Stimulated activated CD4-positive, alpha-beta T cell treated with anti-CD3 and anti-CD28 coated beads, Interleukin-2, amount 100 ng/mL, for 24 hours (primary cell): ENCODE data around the gene RNF208.

Source experiments
- DNase-seq, 2 donors: peaks; one replicate each; pipeline ENCODE4 v3.0.0-alpha.2; 2020

RNF208 gene

DNA sequence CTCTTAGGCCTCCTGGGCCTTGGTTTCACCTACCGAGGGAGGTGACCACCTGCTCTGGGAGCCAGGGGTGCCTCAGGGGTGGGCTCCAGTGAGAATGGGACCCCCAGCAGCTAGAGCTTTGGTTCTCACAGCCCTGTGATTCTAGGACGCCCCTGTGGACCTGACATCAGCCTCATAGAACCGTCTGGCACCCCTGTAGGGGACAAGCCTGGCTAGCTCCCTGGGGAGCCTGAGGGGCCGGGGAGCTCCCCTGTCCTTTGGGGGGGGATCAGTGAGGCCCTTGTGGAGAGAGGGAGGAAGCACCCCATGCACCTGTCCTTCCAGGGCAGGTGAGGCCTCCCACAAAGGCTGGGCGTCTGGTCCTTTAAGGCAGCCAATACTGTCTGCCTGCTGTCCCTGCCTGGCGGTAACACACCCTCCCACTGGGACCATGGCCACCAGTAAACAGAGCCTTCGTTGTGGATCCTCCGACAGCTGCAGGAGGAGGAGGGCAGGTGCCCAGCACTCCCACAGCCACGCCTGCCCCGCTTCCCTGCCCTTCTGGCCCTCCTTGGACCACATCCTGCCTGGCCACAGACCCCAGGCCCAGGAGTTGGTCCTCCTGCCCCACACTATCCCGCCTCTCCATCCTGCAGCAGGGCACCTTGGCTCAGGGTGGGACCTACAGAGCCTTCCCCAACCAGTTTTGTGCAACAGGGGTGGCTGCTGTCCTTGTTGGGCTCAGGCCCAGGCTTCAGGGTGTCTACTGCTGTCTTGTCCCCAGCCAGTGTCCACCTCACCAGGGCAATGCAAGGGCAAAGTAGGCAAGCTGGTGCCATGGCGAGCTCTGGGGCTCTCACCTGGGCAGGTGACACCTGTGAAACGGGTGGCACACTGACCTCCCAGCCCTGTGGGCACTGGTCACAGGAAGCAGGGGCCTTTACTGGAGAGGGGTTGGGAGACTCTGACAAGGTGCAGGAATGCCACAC lies 16.0 kb upstream of the RNF208 start:
- DNase-seq, result no peak

DNA sequence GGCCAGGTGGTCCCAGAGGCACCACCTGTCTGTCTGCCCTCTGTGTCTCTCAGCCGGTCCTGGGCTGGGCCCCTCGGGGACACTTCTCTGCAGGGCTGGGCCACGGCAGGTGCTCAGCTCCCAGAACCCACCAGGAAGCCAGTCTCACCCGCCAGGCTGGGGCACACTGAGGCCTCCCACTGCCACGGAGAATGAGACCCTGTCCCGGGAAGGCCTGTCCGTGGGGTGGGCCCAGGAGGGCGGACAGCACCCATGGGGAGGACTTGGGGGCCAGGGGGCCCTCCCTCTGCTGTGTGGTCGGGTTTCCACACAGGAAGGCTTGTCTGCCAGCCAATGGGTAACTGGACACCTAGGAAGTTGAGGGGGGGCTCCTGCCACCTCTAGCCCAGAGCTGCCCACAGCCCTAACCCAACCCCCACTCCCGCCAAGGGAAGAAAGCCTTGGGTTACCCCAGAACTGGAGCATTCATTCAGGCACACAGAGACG lies 14.9 kb upstream of the RNF208 start:
- no peak for DNase-seq

DNA sequence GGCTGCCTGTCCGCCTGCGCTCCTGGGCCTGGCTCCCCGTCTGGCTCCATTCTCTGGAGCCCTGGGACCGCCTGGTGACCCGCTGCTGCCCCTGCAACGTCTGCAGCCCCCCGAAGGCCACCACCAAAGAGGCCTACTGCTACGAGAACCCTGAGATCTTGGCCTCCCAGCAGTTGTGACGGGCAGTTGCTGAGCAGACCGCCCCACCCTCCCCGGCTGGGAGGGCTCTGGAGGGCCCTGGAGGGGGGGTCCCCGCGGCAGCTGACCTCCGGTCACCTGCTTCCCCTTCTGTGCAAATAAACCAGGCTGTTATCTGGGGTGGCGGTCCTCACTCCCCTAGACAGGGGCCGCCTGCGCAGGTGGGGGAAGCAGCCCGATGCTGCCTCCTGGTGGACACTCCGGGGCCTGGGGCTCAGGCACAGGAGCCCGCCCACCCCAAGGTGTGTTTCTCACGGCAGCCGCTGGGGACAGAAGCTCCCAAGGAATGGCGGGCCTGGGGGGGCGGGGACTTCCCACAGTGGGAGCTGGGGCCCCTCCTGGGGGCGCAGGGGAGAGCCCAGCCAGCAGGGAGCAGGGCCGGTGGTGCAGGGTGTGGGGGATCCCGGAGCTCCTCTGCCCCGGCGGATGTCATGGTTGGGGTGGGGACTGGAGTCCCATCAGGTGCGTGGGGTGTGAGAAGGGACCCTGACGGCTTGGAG lies 14.3 kb upstream of the RNF208 start:
- DNase-seq, result peak; percentile 95 to 96

DNA sequence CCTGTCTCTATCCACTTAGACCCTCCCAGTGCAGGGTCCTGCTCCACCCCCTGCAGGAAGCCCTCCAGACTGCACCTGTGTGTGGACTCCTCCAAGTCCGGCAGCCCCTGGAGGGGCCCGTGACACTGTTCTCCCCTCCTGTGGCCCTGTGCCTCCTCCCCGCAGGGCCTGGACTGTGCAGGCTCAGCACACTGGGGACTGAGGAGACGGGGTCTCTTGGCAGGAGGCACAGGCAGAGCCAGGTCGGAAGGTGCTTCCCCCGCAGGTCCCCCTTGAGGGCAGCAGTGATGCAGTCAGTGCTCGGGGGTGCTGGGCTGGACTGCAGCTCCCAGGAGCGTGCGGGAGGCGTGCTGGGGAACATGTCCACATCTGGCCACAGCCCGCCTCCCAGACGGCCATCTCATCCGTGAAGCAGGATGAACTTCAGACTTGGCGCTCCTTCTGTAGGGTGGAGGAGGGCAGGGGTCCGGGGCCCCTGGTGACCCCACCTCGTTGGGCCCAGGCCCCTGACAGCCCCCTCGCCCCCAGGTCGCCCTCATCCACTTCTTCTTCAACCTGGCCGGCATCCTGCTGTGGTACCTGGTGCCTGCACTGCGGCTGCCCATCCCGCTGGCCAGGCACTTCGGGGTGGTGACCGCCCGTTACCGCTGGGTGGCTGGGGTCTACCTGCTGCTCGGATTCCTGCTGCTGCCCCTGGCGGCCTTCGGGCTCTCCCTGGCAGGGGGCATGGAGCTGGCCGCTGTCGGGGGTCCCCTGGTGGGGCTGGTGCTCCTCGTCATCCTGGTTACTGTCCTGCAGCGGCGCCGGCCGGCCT lies 13.6 kb upstream of the RNF208 start:
- no peak for DNase-seq

DNA sequence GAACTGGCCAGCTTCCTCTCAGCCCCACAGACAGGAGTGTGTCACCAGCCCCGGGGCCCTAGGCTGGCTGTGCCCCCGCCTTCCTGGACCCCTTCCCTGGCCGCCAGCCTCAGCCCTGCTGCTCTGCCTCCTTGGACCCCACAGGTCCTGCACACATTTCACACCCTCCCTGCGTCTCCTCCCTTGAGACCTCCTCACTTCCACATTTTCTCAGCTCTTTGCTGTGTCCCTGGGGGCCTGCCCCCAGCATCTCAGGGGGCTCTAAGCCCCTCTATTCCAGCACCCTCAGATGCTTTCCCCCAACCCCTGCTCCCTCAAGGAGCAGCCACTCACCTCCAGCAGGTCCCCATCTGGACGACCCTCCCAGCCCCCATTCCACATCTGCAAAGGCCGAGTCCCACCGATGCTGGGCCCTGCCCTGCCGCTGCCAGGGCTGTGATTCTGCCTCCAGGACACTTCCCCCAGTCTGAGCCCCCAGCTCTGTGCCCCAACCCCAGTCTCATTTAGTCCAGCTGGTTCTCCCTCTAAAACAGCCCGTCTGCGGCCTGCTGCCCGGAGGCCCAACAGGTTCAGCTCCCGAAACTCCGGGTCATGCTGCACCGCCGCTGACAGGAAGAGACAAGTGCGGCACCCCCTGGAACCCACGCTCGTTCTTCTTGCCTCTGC lies 12.9 kb upstream of the RNF208 start:
- no peak for DNase-seq

DNA sequence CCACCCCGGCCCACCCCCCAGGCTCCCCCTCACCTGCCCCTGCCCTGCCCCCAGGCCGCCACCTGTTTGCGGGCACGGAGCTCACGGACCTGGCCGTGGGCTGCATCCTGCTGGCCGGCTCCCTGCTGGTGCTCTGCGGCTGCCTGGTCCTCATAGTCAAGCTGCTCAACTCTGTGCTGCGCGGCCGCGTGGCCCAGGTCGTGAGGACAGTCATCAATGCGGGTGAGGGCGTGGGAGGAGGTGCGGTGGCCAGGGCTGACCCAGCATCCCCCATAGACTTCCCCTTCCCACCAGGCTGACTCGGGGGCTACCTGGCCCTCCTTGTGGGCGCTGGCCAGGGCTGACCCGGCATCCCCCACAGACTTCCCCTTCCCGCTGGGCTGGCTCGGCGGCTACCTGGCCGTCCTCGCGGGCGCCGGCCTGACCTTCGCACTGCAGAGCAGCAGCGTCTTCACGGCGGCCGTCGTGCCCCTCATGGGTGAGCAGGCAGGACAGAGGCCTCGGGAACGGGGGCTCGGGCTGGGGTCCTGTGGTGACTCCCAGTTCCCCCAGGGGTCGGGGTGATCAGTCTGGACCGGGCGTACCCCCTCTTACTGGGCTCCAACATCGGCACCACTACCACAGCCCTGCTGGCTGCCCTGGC lies 12.1 kb upstream of the RNF208 start:
- no peak for DNase-seq

DNA sequence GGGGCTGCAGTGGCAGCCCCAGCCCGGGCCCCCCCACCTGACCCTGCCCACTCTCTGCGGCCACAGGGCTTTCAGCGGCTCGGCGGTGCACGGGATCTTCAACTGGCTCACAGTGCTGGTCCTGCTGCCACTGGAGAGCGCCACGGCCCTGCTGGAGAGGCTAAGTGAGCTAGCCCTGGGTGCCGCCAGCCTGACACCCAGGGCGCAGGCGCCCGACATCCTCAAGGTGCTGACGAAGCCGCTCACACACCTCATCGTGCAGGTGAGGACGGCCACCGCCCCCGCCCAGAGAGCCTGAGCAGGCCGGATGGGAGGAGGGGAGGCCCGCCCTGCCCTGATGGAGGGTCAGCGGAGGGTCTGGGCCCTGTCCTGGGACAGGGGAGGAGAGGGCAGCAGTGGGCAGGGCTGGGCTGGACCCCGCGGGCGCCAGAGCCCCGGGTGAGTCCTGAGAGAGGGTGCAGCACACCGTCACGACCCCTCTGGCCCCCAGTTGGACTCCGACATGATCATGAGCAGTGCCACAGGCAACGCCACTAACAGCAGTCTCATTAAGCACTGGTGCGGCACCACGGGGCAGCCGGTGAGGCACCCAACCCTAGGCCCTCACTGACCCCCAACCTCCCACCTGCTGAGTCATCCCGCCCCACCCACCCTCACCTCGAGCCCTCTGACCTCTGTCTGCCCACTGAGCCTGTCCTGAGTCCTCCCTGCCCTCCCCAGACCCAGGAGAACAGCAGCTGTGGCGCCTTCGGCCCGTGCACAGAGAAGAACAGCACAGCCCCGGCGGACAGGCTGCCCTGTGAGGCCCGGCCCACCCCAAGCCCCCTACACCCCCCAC lies 11.3 kb upstream of the RNF208 start:
- DNase-seq, result no peak

DNA sequence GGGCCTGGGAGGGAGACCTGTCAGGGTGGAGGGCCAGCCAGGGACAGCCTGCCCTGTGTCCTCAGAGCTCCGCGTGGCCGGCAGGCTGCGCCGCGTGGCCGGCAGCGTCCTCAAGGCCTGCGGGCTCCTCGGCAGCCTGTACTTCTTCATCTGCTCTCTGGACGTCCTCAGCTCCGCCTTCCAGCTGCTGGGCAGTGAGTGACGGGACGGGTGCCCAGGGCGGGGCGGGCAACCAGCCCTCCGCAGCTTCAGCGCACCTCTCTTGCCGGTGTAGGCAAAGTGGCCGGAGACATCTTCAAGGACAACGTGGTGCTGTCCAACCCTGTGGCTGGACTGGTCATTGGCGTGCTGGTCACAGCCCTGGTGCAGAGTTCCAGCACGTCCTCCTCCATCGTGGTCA lies 10.5 kb upstream of the RNF208 start:
- no peak for DNase-seq

DNA sequence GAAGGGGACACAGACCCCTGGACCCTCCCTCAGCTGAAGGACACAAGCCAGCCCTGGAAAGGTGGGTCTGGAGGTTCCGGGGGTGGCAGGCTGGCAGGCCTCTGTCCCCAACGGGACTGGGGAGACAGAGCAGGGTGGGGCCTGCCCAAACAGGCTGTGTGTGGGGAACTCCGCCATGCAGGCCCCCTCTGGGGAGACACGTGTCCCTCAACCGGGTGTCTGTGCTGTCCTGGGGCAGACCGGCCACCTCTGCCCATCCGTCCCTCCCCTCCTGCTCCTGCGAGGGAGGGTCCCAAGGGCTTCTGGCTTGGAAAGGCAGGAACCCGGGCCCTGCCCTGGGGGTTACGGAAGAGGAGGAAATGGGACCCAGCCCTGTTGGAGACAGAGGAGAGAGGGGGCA lies 10.1 kb upstream of the RNF208 start:
- DNase-seq, result no peak

DNA sequence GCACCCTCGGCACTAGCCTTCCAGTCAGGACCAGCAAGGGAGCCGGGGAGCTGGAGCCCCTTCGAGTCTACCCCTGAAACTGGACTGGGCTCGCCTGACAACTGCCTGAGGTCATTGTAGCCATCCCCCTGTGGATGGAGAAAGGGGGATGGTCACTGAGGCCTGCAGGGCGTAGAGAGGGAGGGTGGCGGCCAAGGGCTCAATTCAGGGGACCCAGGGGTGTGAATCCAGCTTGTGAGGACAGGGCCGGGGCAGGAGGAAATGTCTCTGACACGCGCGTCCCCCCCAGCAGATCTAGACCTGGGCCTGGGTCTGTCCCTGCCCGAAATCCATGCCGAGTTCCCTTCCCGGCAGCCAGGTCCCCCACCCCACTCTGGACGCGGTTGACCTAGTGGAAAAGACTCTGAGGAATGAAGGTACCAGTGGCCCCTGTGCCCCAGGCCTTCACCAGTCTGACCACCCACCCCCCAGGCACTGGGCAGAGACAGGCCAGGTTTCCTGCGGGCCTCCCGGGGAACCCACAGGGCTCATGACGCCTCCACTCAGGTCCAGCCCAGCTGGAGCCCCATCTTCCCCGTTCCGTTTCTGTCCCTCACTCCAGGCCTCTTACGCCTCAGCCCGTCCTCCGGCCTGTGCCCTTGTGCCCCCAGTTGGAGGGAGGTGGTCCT lies 9.5 kb upstream of the RNF208 start:
- DNase-seq, result no peak

DNA sequence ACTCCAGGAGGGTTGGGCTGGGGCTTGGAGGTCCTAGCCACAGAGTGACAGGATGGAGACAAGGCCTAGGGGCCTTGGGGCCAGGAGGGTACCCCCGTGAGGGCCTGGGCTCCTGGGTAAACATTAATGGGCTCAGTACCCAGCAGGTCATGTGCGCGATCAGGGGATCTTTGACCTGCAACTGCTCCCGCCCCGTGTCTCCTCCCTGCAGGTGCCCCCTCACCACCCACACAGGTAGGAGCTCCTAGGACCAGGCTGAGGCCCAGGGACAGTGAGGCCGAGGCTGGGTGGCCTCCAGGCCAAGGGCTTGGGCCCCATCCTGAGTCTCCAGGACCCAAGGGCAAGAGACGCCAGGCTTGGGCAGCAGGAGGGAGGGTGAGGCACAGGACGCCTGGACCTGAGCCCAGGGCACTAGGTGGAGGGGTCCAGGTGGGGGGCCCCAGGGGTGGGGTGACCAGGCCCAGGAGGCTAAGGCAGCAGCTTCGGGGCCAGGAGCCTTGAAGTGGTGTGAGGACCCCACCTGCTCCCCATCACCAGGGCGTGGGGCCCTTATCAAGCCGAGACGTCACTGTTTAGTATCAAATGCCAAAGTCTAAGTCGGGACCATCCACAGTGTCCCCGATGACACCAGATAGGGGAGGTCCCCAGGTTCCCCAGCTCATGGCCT lies 8.8 kb upstream of the RNF208 start, which contains the start of gene SLC34A3:
Gene SLC34A3, plus strand, starts transcription at position 197 of the 667 bp plus-strand sequence. CDS start 802 bp downstream, outside the sequence.
- no peak for DNase-seq

DNA sequence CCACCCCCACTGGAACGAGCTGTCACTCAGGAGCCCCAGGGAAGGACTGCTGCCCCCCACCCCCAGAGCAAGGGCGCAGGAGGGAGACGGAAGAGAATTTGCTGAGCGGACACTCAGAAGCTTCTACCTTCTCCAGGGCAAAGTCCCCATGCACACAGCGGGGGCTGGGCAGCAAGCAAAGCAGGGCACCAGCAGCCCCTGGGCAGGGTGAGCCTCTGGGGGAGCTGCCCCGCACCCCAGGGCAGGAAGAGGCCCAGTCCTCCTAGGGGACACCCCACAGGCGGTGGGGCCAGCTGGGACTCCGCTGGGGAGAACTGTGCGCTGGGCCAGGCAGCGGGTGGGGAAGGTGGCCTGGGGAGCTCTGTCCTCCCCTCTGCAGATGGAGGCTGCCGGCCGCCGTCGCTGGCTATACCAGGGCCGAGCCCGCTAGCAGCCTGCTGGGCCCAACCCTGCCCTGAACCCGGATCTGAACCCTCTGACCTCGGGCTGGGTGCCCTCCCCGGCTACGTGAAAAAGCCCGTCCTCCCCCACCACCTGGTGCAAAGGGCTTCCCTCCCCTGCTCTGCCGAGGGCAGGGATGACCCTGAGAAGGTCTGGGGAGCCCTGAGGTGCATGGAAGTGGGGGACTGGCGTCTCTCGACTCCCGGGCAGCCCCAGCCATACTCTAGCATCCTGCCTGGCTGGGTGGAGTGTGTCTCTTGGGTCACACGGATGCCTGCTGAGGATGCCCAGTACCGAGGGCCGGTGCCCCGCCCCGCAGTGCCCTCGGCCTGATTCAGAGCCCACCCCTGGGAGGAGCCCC lies 8.1 kb upstream of the RNF208 start:
- no peak for DNase-seq

DNA sequence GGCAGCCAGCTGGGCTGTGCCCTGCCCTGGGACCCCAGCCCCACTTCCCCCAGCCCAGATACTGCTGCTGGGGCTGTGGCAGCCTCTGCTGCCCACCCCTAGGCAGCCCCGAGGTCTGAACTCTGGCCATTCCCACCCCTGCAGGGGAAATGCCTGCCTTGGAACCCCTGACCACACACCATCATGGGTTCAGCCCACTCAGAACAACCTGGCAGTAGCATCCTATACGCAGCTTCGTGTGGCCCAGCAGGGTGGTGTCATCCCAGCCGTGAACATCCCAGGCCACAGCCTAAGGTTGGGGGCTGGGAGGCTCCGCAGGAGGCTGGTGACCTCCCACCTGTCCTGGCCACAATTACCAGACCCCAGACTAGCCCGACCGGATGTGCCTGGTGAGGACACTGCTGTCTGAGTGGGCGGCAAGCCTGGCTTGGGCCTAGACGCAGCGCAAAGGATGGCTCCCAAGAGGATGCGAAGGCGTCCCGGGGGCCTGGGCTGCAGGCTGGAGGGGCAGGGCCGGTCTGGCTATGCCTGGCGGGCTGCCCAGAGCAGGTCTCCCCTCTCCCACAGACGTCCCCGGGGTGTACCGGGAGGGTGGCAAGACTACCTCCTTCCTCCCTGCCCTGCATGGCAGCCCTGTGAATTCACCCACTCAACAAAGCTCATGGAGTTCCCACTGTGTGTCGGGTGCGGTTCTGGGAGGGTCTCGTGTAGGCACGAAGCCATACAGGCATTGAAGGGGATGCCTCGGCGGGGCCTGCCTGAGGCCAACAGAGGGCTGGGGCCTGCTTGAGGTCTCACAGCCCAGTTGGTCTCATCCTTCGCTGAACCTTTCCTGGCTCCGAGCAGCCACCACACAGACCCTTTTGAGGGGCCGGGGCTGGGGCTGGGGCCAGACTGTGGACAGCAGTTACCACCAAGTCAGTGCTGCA lies 7.2 kb upstream of the RNF208 start:
- DNase-seq, result no peak

DNA sequence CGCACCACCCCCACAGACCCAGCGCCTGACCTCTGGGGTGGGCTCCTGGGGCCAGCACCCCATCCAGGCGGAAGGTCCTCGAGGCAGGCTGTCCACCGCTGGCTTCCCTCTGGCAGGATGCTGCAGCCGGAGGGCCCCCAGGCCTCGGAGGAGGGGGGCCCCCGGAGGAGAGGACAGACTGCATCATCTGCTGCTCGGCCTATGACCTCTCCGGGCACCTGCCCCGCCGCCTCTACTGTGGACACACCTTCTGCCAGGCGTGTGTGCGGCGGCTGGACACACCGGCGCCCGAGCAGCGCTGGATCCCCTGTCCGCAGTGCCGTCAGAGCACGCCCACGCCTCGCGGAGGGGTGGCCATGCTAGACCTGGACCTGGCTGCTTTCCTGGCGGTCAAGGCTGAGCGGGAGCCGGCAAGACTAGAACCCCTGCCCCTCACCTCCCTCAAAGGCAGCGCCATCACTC lies 6.5 kb upstream of the RNF208 start:
- no peak for DNase-seq

DNA sequence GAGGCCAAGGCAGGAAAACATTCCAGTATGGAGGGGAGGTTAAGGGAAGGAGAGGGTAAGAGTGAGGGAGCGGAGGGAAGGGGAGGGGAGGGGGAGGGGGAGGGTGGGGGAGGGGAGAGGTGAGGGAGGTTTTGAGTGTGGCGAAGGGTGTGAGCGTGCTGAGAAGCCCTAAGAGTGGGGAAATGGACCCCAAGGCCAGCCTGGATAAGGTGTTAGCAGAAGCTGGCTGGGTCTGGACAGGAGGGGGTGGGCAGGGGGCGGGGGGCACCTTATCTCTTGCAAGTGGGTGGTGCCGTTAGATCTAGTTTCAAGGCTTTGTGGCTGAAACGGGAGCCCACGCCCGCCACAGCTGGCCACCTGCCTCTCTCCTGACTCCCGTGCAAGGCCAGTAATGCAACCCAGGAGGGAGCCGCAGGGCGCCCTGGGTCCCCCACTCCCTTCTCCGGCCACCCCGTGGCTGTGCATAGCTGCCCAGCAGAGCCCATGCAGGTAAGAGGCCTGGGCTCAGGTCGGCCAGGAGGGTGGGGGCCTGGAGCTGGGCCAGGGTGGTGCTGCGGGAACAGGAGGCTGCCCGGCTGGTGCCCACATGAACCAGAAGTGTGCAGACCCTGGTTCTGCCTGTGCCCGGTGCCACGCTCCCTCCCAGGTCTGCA lies 5.9 kb upstream of the RNF208 start:
- no peak for DNase-seq

DNA sequence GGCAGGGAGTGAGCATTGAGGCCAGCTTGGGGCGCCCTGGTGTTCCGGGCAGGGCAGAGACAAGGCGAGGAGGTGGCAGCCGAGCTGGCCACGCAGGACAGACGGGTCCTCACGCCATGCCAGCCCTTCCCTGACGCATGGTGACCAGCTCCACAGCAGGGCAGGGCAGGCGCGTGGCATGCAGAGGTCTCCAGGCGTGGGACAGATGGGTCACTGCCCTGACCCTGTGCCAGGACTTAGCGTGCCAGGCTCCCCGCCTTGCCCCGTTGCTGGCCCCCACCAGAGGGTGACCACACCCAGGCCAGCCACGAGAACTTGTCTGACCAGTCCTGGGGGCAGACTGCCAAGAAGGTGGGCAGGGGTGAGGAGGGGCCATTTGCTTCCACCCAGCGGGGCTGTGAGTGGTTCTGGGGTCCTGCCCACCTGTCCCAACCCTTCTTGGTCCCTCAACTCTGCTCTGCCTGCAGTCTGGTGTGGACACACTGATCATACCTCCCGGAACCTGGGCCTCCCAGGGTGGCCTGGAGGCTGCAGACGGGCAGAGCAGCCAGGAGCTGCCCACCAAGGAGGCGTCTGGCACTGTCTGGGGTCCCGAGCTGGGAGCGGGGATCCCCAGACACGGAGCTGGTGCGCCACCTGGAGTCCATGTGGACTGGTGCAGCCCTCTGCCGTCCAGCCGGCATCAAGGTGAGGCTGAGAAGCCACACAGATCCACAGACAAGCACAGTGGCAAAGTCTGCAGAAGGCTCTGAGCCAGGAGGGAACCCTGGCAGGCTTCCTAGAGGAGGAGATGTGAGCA lies 5.2 kb upstream of the RNF208 start, which contains the start of gene RNF224:
Gene RNF224, plus strand, starts transcription at position 449 of the 799 bp plus-strand sequence. CDS start 834 bp downstream, outside the sequence.
- DNase-seq, result peak; percentile 83 to 88
